ENCODE measurements around the gene PHF5A.
A peak's percentile ranks its signal among the peaks of the same experiment; 100 is the strongest.
"Not testable (repeated sequence)": the region's sequence is repeated elsewhere in the genome, so short reads cannot be mapped to it uniquely, and the experiment has no call there.

Gene PHF5A

GRCh38 chr22:41474872-41475451 is 6.5 kb upstream of the PHF5A start:
- Histone ChIP-seq H3K27ac (ENCODE audit: low read length) (no peak overlapping the region), H3K36me3 (ENCODE audit: control insufficient read depth, insufficient read depth, low read length) (no peaks in the 10 kb centered on the region), H3K9me3 (ENCODE audit: control insufficient read depth, insufficient read depth, low read length) (no peaks in the 10 kb centered on the region), H3K4me1 (ENCODE audit: control insufficient read depth, insufficient read depth, low read length) (no peaks in the 10 kb centered on the region), H3K27me3 (ENCODE audit: control insufficient read depth, insufficient read depth, low read length) (no peaks in the 10 kb centered on the region), H3K4me3 (ENCODE audit: low read length) (no peak overlapping the region)
- no CpG with 5 or more reads among the region's 6 CpGs for WGBS (ENCODE audit: insufficient coverage, insufficient read length)
- no peak for DNase-seq (ENCODE audit: low read depth, low spot score)

DNA sequence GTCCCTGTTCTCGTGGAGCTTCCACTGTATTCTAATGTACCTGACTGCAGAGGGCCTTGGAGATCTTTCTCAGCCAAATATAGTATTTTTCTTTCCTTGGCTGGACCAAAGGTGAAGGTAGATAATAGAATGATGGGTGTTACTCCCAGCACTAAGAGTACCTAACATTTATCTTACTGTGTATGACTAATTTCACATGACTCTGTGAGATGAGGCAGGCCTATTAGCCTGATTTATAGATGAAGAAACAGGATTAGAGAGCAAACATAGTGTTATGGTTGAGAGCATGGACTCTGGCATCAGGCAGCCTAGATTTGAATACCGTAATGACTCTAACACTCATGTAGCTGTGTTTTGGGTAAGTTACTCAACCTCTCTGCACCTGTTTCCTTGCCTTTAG is 3.1 kb upstream of the PHF5A start:
- no CpG with 5 or more reads among the region's 2 CpGs for WGBS (ENCODE audit: insufficient coverage, insufficient read length)

DNA sequence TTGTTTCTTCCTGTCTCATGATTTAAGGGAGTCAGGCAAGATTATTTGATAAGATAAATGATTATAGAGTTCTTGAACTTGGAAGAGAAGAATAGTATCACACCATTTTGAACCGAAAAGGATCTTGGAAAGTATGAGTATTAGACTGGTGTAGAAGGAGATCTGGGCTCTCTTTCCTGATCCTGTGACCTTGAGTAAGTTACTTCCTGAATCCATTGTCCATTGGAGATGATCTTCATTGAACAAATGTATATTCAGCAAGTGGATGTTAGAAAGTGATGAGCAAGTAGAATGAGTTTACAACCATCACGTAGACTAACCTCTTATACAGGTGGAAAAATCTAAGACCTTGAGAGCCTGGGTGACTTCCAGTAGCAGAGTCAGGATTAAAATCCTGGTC is 2.4 kb upstream of the PHF5A start:
- no peaks in the 10 kb centered on the region for H3K9me3 ChIP-seq (ENCODE audit: control insufficient read depth, insufficient read depth, low read length)
- H3K4me3 ChIP-seq (ENCODE audit: low read length), result no peak overlapping the region
- no CpG with 5 or more reads among the region's 2 CpGs for WGBS (ENCODE audit: insufficient coverage, insufficient read length)
- peaks cover 7% of the 10 kb centered on the region; the same call in 1 of the 2 replicates for H3K36me3 ChIP-seq (ENCODE audit: control insufficient read depth, insufficient read depth, low read length)
- H3K4me1 ChIP-seq (ENCODE audit: control insufficient read depth, insufficient read depth, low read length), result no peaks in the 10 kb centered on the region
- no peak overlapping the region for H3K27ac ChIP-seq (ENCODE audit: low read length)
- no peaks in the 10 kb centered on the region for H3K27me3 ChIP-seq (ENCODE audit: control insufficient read depth, insufficient read depth, low read length)
- no peak for DNase-seq (ENCODE audit: low read depth, low spot score)

More for the DNA sequence above, 3.1 kb upstream of the PHF5A start:
- DNase-seq (ENCODE audit: low read depth, low spot score), result no peak
- H3K27me3 ChIP-seq (ENCODE audit: control insufficient read depth, insufficient read depth, low read length), result no peaks in the 10 kb centered on the region
- H3K4me3 ChIP-seq (ENCODE audit: low read length), result no peak overlapping the region
- no peak overlapping the region for H3K27ac ChIP-seq (ENCODE audit: low read length)
- H3K9me3 ChIP-seq (ENCODE audit: control insufficient read depth, insufficient read depth, low read length), result no peaks in the 10 kb centered on the region
- peaks cover 2% of the 10 kb centered on the region; the same call in 1 of the 2 replicates for H3K36me3 ChIP-seq (ENCODE audit: control insufficient read depth, insufficient read depth, low read length)
- H3K4me1 ChIP-seq (ENCODE audit: control insufficient read depth, insufficient read depth, low read length), result no peaks in the 10 kb centered on the region

- no peaks in the 10 kb centered on the region for H3K4me1 ChIP-seq (ENCODE audit: control insufficient read depth, insufficient read depth, low read length)
- no peak overlapping the region for H3K27ac ChIP-seq (ENCODE audit: low read length)
- peaks cover 13% of the 10 kb centered on the region; the same call in 1 of the 2 replicates for H3K36me3 ChIP-seq (ENCODE audit: control insufficient read depth, insufficient read depth, low read length)
- H3K9me3 ChIP-seq (ENCODE audit: control insufficient read depth, insufficient read depth, low read length), result no peaks in the 10 kb centered on the region
- WGBS (ENCODE audit: insufficient coverage, insufficient read length), result no CpG with 5 or more reads among the region's 30 CpGs
- H3K27me3 ChIP-seq (ENCODE audit: control insufficient read depth, insufficient read depth, low read length), result no peaks in the 10 kb centered on the region
- no peak for DNase-seq (ENCODE audit: low read depth, low spot score)
- H3K4me3 ChIP-seq (ENCODE audit: low read length), result peak overlapping the region; percentile 90
Measured at GRCh38 chr22:41469218-41469851, 843 bp upstream of the PHF5A start.

- Histone ChIP-seq H3K36me3 (ENCODE audit: control insufficient read depth, insufficient read depth, low read length) (peaks cover 22% of the 10 kb centered on the region; the same call in 1 of the 2 replicates), H3K27ac (ENCODE audit: low read length) (no peak overlapping the region), H3K9me3 (ENCODE audit: control insufficient read depth, insufficient read depth, low read length) (no peaks in the 10 kb centered on the region)
Measured at GRCh38 chr22:41461901-41462300, 6.6 kb downstream of the PHF5A start.

GRCh38 chr22:41460071-41460470 is 8.4 kb downstream of the PHF5A start:
- not testable (repeated sequence) for H3K4me1 ChIP-seq (ENCODE audit: control insufficient read depth, insufficient read depth, low read length); H3K27me3 ChIP-seq (ENCODE audit: control insufficient read depth, insufficient read depth, low read length); H3K27ac ChIP-seq (ENCODE audit: low read length); H3K4me3 ChIP-seq (ENCODE audit: low read length); H3K9me3 ChIP-seq (ENCODE audit: control insufficient read depth, insufficient read depth, low read length); DNase-seq (ENCODE audit: low read depth, low spot score)
- peaks cover 15% of the 10 kb centered on the region; the same call in 1 of the 2 replicates for H3K36me3 ChIP-seq (ENCODE audit: control insufficient read depth, insufficient read depth, low read length)
- WGBS (ENCODE audit: insufficient coverage, insufficient read length), result no CpG with 5 or more reads among the region's 5 CpGs

More at GRCh38 chr22:41461901-41462300, 6.6 kb downstream of the PHF5A start:
- no peaks in the 10 kb centered on the region for H3K4me1 ChIP-seq (ENCODE audit: control insufficient read depth, insufficient read depth, low read length)
- H3K4me3 ChIP-seq (ENCODE audit: low read length), result no peak overlapping the region
- WGBS (ENCODE audit: insufficient coverage, insufficient read length), result no CpG with 5 or more reads among the region's 4 CpGs
- no peak for DNase-seq (ENCODE audit: low read depth, low spot score)
- no peaks in the 10 kb centered on the region for H3K27me3 ChIP-seq (ENCODE audit: control insufficient read depth, insufficient read depth, low read length)

GRCh38 chr22:41459431-41459830 is 9.1 kb downstream of the PHF5A start:
- no peaks in the 10 kb centered on the region for H3K4me1 ChIP-seq (ENCODE audit: control insufficient read depth, insufficient read depth, low read length)
- no peaks in the 10 kb centered on the region for H3K27me3 ChIP-seq (ENCODE audit: control insufficient read depth, insufficient read depth, low read length)
- H3K4me3 ChIP-seq (ENCODE audit: low read length), result no peak overlapping the region
- no peaks in the 10 kb centered on the region for H3K9me3 ChIP-seq (ENCODE audit: control insufficient read depth, insufficient read depth, low read length)
- peaks cover 10% of the 10 kb centered on the region; the same call in 1 of the 2 replicates for H3K36me3 ChIP-seq (ENCODE audit: control insufficient read depth, insufficient read depth, low read length)
- no peak for DNase-seq (ENCODE audit: low read depth, low spot score)
- no CpG with 5 or more reads among the region's 1 CpG for WGBS (ENCODE audit: insufficient coverage, insufficient read length)
- H3K27ac ChIP-seq (ENCODE audit: low read length), result no peak overlapping the region

DNA sequence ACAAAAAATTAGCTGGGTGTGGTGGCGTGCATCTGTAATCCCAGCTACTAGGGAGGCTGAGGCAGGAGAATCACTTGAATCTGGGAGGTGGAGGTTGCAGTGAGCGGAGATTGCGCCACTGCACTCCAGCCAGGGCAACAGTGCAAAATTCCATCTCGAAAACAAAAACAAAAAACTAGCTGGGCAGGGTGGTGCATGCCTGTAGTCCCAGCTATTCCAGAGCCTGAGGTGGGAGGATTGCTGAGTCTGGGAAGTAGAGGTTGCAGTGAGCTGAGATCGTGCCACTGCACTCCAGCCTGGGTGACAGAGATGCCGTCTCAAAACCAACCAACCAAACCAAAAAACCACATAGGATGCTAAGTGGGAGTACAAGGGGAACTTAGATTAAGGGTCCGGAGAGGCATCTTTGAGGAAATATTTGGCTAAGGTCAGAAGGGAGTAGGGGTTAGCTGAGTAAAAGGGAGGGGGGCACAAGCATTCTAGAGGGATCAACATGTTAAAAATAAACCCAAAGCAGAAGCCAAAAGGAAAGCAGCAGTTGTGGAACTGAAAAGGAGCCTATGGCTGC is 10.2 kb downstream of the PHF5A start:
- no peak overlapping the region for H3K27ac ChIP-seq (ENCODE audit: low read length)
- H3K9me3 ChIP-seq (ENCODE audit: control insufficient read depth, insufficient read depth, low read length), result no peaks in the 10 kb centered on the region
- DNase-seq (ENCODE audit: low read depth, low spot score), result no peak
- H3K4me1 ChIP-seq (ENCODE audit: control insufficient read depth, insufficient read depth, low read length), result no peaks in the 10 kb centered on the region
- H3K27me3 ChIP-seq (ENCODE audit: control insufficient read depth, insufficient read depth, low read length), result no peaks in the 10 kb centered on the region
- no peak overlapping the region for H3K4me3 ChIP-seq (ENCODE audit: low read length)
- WGBS (ENCODE audit: insufficient coverage, insufficient read length), result no CpG with 5 or more reads among the region's 7 CpGs
- peaks cover 2% of the 10 kb centered on the region; the same call in 1 of the 2 replicates for H3K36me3 ChIP-seq (ENCODE audit: control insufficient read depth, insufficient read depth, low read length)

- H3K4me1 ChIP-seq (ENCODE audit: control insufficient read depth, insufficient read depth, low read length), result peaks cover 1% of the 10 kb centered on the region; the same call in 1 of the 2 replicates
- WGBS (ENCODE audit: insufficient coverage, insufficient read length), result no CpG with 5 or more reads among the region's 28 CpGs
- H3K27me3 ChIP-seq (ENCODE audit: control insufficient read depth, insufficient read depth, low read length), result no peaks in the 10 kb centered on the region
- H3K4me3 ChIP-seq (ENCODE audit: low read length), result peak overlapping the region; percentile 93; the same call in 1 of the 2 replicates
- peak; percentile 95 for DNase-seq (ENCODE audit: low read depth, low spot score)
- no peaks in the 10 kb centered on the region for H3K9me3 ChIP-seq (ENCODE audit: control insufficient read depth, insufficient read depth, low read length)
- no peak overlapping the region for H3K27ac ChIP-seq (ENCODE audit: low read length)
- H3K36me3 ChIP-seq (ENCODE audit: control insufficient read depth, insufficient read depth, low read length), result no peaks in the 10 kb centered on the region
Measured at GRCh38 chr22:41448189-41448808, 20.2 kb downstream of the PHF5A start.

- DNase-seq (ENCODE audit: low read depth, low spot score), result no peak
- WGBS (ENCODE audit: insufficient coverage, insufficient read length), result no CpG with 5 or more reads among the region's 63 CpGs
- H3K36me3 ChIP-seq (ENCODE audit: control insufficient read depth, insufficient read depth, low read length), result no peaks in the 10 kb centered on the region
Measured at GRCh38 chr22:41447435-41448188, 20.9 kb downstream of the PHF5A start.

More at GRCh38 chr22:41447435-41448188, 20.9 kb downstream of the PHF5A start:
- Histone ChIP-seq H3K4me3 (ENCODE audit: low read length) (peak overlapping the region; percentile 93), H3K27me3 (ENCODE audit: control insufficient read depth, insufficient read depth, low read length) (no peaks in the 10 kb centered on the region), H3K9me3 (ENCODE audit: control insufficient read depth, insufficient read depth, low read length) (no peaks in the 10 kb centered on the region), H3K4me1 (ENCODE audit: control insufficient read depth, insufficient read depth, low read length) (peaks cover 1% of the 10 kb centered on the region; the same call in 1 of the 2 replicates), H3K27ac (ENCODE audit: low read length) (no peak overlapping the region)
